H1 (cell line): ENCODE data around the gene PPRC1. TPM values are rescaled to one million over a fixed set of nuclear protein-coding genes. Genes with fewer than 3 reads are reported as not detected.

ENCODE experiments used
- CTCF ChIA-PET: fragments of 300-600 bp; sonication (Branson Sonifier 250); formaldehyde crosslinking; loops from one replicate; lab custom pipeline; 2021; ENCODE audit not compliant: partially characterized antibody; lab: Charles Lee
- POLR2A ChIA-PET: fragments of 300-600 bp; sonication (Branson Sonifier 250); formaldehyde crosslinking; loops from one replicate; lab custom pipeline; 2021; ENCODE audit warnings: inconsistent platforms; ENCODE audit not compliant: partially characterized antibody; lab: Charles Lee
- DNase-seq, 2 experiments: peaks; one replicate each; pipeline versions ENCODE4 v3.0.0 to v3.0.0-alpha.2; 2010 to 2022; ENCODE audit warnings: low spot score in 2 of 2, low read depth in 1 of 2, mixed read lengths in 1 of 2
- FAIRE-seq: peaks from 2 replicates; lab custom pipeline; 2011; peaks lifted over from hg19 to GRCh38; lab: Jason Lieb, UNC
- H2AFZ ChIP-seq: 2 replicates; pipeline ENCODE4 v1.8.1; 2012; ENCODE audit warnings: low read length, inconsistent platforms
- H2AK5ac ChIP-seq: 2 replicates; pipeline ENCODE4 v1.6.1; 2013; ENCODE audit warnings: low read depth, low read length
- H2BK120ac ChIP-seq: replicated peaks from 2 replicates; pipeline ENCODE3; 2013; ENCODE audit warnings: low read depth, low read length, inconsistent platforms
- H2BK12ac ChIP-seq: 2 replicates; pipeline ENCODE4 v1.6.1; 2013; ENCODE audit warnings: low read depth, low read length
- H2BK15ac ChIP-seq: 2 replicates; pipeline ENCODE4 v1.6.1; 2013; ENCODE audit warnings: low read length
- H2BK20ac ChIP-seq: 2 replicates; pipeline ENCODE4 v1.6.1; 2013; ENCODE audit warnings: low read length
- H2BK5ac ChIP-seq: 2 replicates; pipeline ENCODE4 v1.6.1; 2013; ENCODE audit warnings: low read depth, low read length
- H3K14ac ChIP-seq: 2 replicates; pipeline ENCODE4 v1.6.1; 2013; ENCODE audit warnings: inconsistent platforms; ENCODE audit not compliant: insufficient read length
- H3K18ac ChIP-seq: 2 replicates; pipeline ENCODE4 v1.6.1; 2013; ENCODE audit warnings: low read length; ENCODE audit errors: extremely low read depth
- H3K23ac ChIP-seq: 2 replicates; pipeline ENCODE4 v1.6.1; 2013; ENCODE audit warnings: inconsistent platforms; ENCODE audit not compliant: insufficient read length
- H3K23me2 ChIP-seq: 2 replicates; pipeline ENCODE4 v1.6.1; 2013; ENCODE audit warnings: low read depth, low read length
- H3K27ac ChIP-seq: 2 replicates; pipeline ENCODE4 v1.6.1; 2011; ENCODE audit warnings: low read depth, low read length, inconsistent platforms
- H3K27me3 ChIP-seq, 4 experiments: replicated peaks in 1 of 4; 1 replicate in 1 of 4; 2 replicates in 3 of 4; pipeline versions ENCODE4 v1.6.1 to v1.8.1; 2011 to 2013; ENCODE audit warnings: low read length in 3 of 4, mild to moderate bottlenecking in 3 of 4, inconsistent platforms in 2 of 4, mixed read lengths in 2 of 4, moderate library complexity in 1 of 4; ENCODE audit not compliant: control insufficient read depth in 3 of 4, insufficient read depth in 3 of 4; ENCODE audit errors: extremely low read depth in 1 of 4
- H3K36me3 ChIP-seq, 4 experiments: 2 replicates each; pipeline versions ENCODE4 v1.6.1 to v1.8.1; 2011 to 2013; ENCODE audit warnings: mild to moderate bottlenecking in 4 of 4, low read length in 3 of 4, moderate library complexity in 2 of 4, control low read depth in 1 of 4, inconsistent platforms in 1 of 4; ENCODE audit not compliant: insufficient read depth in 4 of 4, control insufficient read depth in 2 of 4
- H3K4ac ChIP-seq: replicated peaks from 2 replicates; pipeline ENCODE3; 2013; ENCODE audit warnings: low read length, low read depth, mixed read lengths, inconsistent platforms; ENCODE audit not compliant: insufficient read length
- H3K4me1 ChIP-seq, 4 experiments: replicated peaks in 1 of 4; 1 replicate in 1 of 4; 2 replicates in 3 of 4; pipeline versions ENCODE4 v1.6.1 to v1.8.1; 2011 to 2013; ENCODE audit warnings: low read length in 3 of 4, inconsistent platforms in 2 of 4, mixed read lengths in 1 of 4; ENCODE audit not compliant: insufficient read depth in 4 of 4, control insufficient read depth in 3 of 4
- H3K4me2 ChIP-seq, 2 experiments: 2 replicates each; pipeline versions ENCODE4 v1.6.1 to v1.8.1; 2011 to 2013; ENCODE audit warnings: low read depth in 2 of 2, low read length in 2 of 2, control low read depth in 1 of 2, inconsistent platforms in 1 of 2, mild to moderate bottlenecking in 1 of 2; ENCODE audit not compliant: insufficient read depth in 1 of 2
- H3K4me3 ChIP-seq, 4 experiments: fragments of 200-600, 300-600 bp in 1 of 4; sonication (generic), shearing (Covaris generic), sonication (Bioruptor Twin) in 1 of 4; 2 replicates each; pipeline versions ENCODE4 v1.5.1 to v1.8.1; 2011 to 2016; ENCODE audit warnings: low read length in 4 of 4, low read depth in 3 of 4, control low read depth in 2 of 4, inconsistent platforms in 2 of 4, mild to moderate bottlenecking in 2 of 4, mixed read lengths in 1 of 4, moderate library complexity in 1 of 4; ENCODE audit not compliant: insufficient read depth in 2 of 4; ENCODE audit errors: extremely low read depth in 1 of 4
- H3K56ac ChIP-seq: replicated peaks from 2 replicates; pipeline ENCODE3; 2013; ENCODE audit warnings: low read depth, mild to moderate bottlenecking, mixed read lengths, low read length, inconsistent platforms; ENCODE audit not compliant: insufficient read length
- H3K79me1 ChIP-seq: 2 replicates; pipeline ENCODE4 v1.6.1; 2013; ENCODE audit warnings: low read depth, low read length, control low read depth
- H3K79me2 ChIP-seq, 2 experiments: 2 replicates each; pipeline versions ENCODE4 v1.6.1 to v1.8.1; 2012 to 2013; ENCODE audit warnings: low read length in 2 of 2, mild to moderate bottlenecking in 2 of 2, inconsistent platforms in 1 of 2; ENCODE audit not compliant: insufficient read depth in 2 of 2, control insufficient read depth in 1 of 2
- H3K9ac ChIP-seq, 4 experiments: replicated peaks in 1 of 4; 1 replicate in 1 of 4; 2 replicates in 3 of 4; pipeline versions ENCODE4 v1.6.1 to v1.8.1; 2011 to 2013; ENCODE audit warnings: low read depth in 3 of 4, low read length in 3 of 4, control low read depth in 2 of 4, mild to moderate bottlenecking in 2 of 4, moderate library complexity in 2 of 4, inconsistent platforms in 1 of 4; ENCODE audit errors: extremely low read depth in 1 of 4
- H3K9me3 ChIP-seq, 2 experiments: 2 replicates each; pipeline versions ENCODE4 v1.6.1 to v1.8.1; 2012 to 2013; ENCODE audit warnings: mild to moderate bottlenecking in 2 of 2, moderate library complexity in 2 of 2, control low read depth in 1 of 2, inconsistent platforms in 1 of 2, low read depth in 1 of 2, low read length in 1 of 2, mixed read lengths in 1 of 2; ENCODE audit not compliant: insufficient read depth in 2 of 2
- H4K20me1 ChIP-seq, 2 experiments: replicated peaks in 1 of 2; 2 replicates each; pipeline versions ENCODE3 to v1.8.1; 2011 to 2013; ENCODE audit warnings: inconsistent platforms in 2 of 2, low read length in 2 of 2, mild to moderate bottlenecking in 1 of 2; ENCODE audit not compliant: insufficient read depth in 2 of 2, control insufficient read depth in 1 of 2
- H4K5ac ChIP-seq: 2 replicates; pipeline ENCODE4 v1.6.1; 2013; ENCODE audit warnings: low read length, low read depth, mixed read lengths, inconsistent platforms; ENCODE audit not compliant: insufficient read length
- H4K8ac ChIP-seq: 2 replicates; pipeline ENCODE4 v1.8.0; 2013; ENCODE audit warnings: mild to moderate bottlenecking, moderate library complexity, low read length, inconsistent platforms; ENCODE audit not compliant: insufficient read depth; ENCODE audit errors: extremely low read depth
- H4K91ac ChIP-seq: replicated peaks from 2 replicates; pipeline ENCODE3; 2013; ENCODE audit warnings: low read length, mixed read lengths, inconsistent platforms; ENCODE audit not compliant: insufficient read length
- HDAC6 ChIP-seq: IDR thresholded peaks from one replicate; pipeline ENCODE4 v1.7.1; 2012; ENCODE audit warnings: low read depth, mild to moderate bottlenecking, inconsistent platforms, low read length, moderate library complexity
- KDM1A ChIP-seq: fragments of 200-600, 300-600 bp; sonication (generic); IDR thresholded peaks from 2 replicates; pipeline ENCODE4 v1.7.1; 2016; ENCODE audit warnings: mild to moderate bottlenecking, low read length, borderline replicate concordance
- POLR2A ChIP-seq, 2 experiments: IDR thresholded peaks; 1 replicate in 1 of 2; 2 replicates in 1 of 2; pipeline ENCODE4 v1.6.1; 2011; ENCODE audit warnings: low read depth in 2 of 2, low read length in 2 of 2, mild to moderate bottlenecking in 2 of 2; ENCODE audit errors: control extremely low read depth in 1 of 2
- POU5F1 ChIP-seq: IDR thresholded peaks from 2 replicates; pipeline ENCODE4 v1.6.1; 2011; ENCODE audit warnings: low read depth, mild to moderate bottlenecking, low read length, moderate library complexity
- SIRT6 ChIP-seq: IDR thresholded peaks from one replicate; pipeline ENCODE4 v1.7.1; 2012; ENCODE audit warnings: low read length, inconsistent platforms
- SUZ12 ChIP-seq: fragments of 200-600 bp; sonication (generic); IDR thresholded peaks from 2 replicates; pipeline ENCODE4 v1.6.1; 2012; ENCODE audit warnings: mild to moderate bottlenecking, inconsistent platforms, low read length, moderate library complexity, mixed read lengths
- TCF12 ChIP-seq: IDR thresholded peaks from 2 replicates; pipeline ENCODE4 v1.6.1; 2011; ENCODE audit warnings: low read depth, mild to moderate bottlenecking, low read length
- YY1 ChIP-seq: IDR thresholded peaks from 2 replicates; pipeline ENCODE4 v1.6.1; 2011; ENCODE audit warnings: low read depth, mild to moderate bottlenecking, low read length
- WGBS, 2 experiments: shearing (Covaris generic) in 1 of 2; methylation state at CpG; one replicate each; pipeline versions ENCODE4 v1.1.6 to v1.1.7; 2013 to 2015; ENCODE audit warnings: low lambda C conversion rate in 2 of 2, mixed read lengths in 2 of 2, inconsistent platforms in 1 of 2, low coverage in 1 of 2, missing lambda C conversion rate in 1 of 2; ENCODE audit not compliant: insufficient replicate concordance in 2 of 2, insufficient coverage in 1 of 2, insufficient read length in 1 of 2; ENCODE audit errors: extremely low coverage in 1 of 2, missing lambda C conversion rate in 1 of 2; 5-methylcytosine and 5-hydroxymethylcytosine counted together
- polyA plus RNA-seq, 7 experiments: library from polyadenylated mRNA; depleted of rRNA in 3 of 7; stranded (reverse) in 5 of 7; unstranded in 2 of 7; fragments of >200 nt in 5 of 7; fragments of 200-250 nt in 2 of 7; gene quantifications; 1 replicate in 5 of 7; 2 replicates in 1 of 7; 4 replicates in 1 of 7; pipeline versions ENCODE4 v1.2.1 to v1.2.3, GENCODE V29; 2011 to 2013; ENCODE audit warnings: missing spikeins in 2 of 7, mixed read lengths in 2 of 7
- total RNA-seq: library from RNA; stranded (reverse); fragmentation: NEBNext Ultra II Directional; extraction: Animal tissue kit (Norgen Biotek cat#: 25700); gene quantifications from 2 replicates; pipeline ENCODE4 v1.2.1, GENCODE V29; 2021
- TF ChIP-seq, protein P1 (sequence below): IDR thresholded peaks from 2 replicates; pipeline ENCODE4 v1.6.1; 2012; ENCODE audit warnings: low read length, inconsistent platforms

PPRC1 gene
- total and polyA plus RNA-seq, 2 of the 8 experiments (the other 6 are each of a cell fraction or from before 2014, with no cell fraction given), result 46.5 to 88.4 TPM

DNA sequence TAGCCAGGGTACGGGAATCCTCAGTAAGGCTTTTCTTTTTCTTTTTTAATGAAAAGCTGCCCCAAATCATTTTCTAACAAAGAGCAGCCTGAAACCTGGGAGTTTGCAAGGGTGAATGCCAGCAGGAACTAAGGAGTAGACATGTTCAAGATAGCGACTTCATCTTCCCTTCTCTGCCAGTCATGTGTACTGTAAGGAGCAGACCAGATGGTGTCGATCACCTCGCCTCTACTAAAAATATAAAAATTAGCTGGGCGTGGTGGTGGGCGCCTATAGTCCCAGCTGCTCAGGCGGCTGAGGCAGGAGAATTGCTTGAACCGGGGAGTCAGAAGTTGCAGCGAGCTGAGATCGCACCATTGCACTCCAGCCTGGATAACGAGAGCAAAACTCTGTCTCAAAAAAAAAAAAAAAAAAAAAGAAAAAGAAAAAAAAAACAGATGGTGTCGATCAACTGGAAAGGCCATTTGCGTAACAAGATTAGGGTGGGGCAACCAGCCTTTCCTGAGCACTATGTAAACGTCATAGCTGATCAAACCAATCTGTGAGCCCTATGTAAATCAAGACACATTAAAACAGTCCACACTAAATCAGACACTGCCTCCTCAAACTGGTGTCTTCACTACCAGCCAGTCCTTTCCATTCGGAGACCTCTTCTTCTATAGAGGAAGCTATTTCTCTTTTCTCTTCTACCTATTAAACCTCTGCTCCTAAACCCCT, 53.1 kb downstream of the PPRC1 start:
- no peaks in the 10 kb centered on the region for H3K4me1 ChIP-seq
- no peaks in the 10 kb centered on the region for H3K79me1 ChIP-seq
- CTCF ChIA-PET, result interaction anchor here (0.9 to 1.4 kb wide), 3 partner anchors 16 to 121 kb away, joined by 3 to 4 read pairs (median 3); no protein-coding TSS in a partner anchor
- H2AFZ ChIP-seq, result no peak overlapping the region
- no peaks in the 10 kb centered on the region for H4K20me1 ChIP-seq
- H3K4ac ChIP-seq, result no peak overlapping the region
- no peak overlapping the region for H4K8ac ChIP-seq
- H3K79me2 ChIP-seq, result no peaks in the 10 kb centered on the region
- H3K27me3 ChIP-seq, result no peaks in the 10 kb centered on the region
- H3K36me3 ChIP-seq, result no peaks in the 10 kb centered on the region
- no peak overlapping the region for H2BK20ac ChIP-seq
- no peak overlapping the region for H3K9ac ChIP-seq
- H3K18ac ChIP-seq, result no peak overlapping the region
- DNase-seq, result no peak
- no peak overlapping the region for H2BK12ac ChIP-seq
- peaks cover 13 to 23% of the 10 kb centered on the region in 2 experiments; a peak in 3 of 4 replicates for H3K9me3 ChIP-seq
- TF ChIP-seq YY1 (no peak), TCF12 (no peak), KDM1A (no peak), SUZ12 (no peak), POU5F1 (no peak), HDAC6 (no peak), POLR2A (IDR thresholded peaks at IDR 0.05; ENCODE audit: control extremely low read depth in 1 of 2, low read depth in 2 of 2, low read length in 2 of 2) (no peak), SIRT6 (no peak)
- TF ChIP-seq, protein P1, sequence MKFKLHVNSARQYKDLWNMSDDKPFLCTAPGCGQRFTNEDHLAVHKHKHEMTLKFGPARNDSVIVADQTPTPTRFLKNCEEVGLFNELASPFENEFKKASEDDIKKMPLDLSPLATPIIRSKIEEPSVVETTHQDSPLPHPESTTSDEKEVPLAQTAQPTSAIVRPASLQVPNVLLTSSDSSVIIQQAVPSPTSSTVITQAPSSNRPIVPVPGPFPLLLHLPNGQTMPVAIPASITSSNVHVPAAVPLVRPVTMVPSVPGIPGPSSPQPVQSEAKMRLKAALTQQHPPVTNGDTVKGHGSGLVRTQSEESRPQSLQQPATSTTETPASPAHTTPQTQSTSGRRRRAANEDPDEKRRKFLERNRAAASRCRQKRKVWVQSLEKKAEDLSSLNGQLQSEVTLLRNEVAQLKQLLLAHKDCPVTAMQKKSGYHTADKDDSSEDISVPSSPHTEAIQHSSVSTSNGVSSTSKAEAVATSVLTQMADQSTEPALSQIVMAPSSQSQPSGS, result no peak
- no peak overlapping the region for H2BK120ac ChIP-seq
- no peak overlapping the region for H4K5ac ChIP-seq
- no peak overlapping the region for H2AK5ac ChIP-seq
- H3K23me2 ChIP-seq, result no peaks in the 10 kb centered on the region
- POLR2A ChIA-PET, result no interaction called here
- no peak overlapping the region for H2BK5ac ChIP-seq
- no peak overlapping the region for H3K4me3 ChIP-seq
- no peak overlapping the region for H3K56ac ChIP-seq
- no peak overlapping the region for H3K14ac ChIP-seq
- H3K4me2 ChIP-seq, result no peak overlapping the region
- H4K91ac ChIP-seq, result no peak overlapping the region
- no peak for FAIRE-seq
- no peak overlapping the region for H3K27ac ChIP-seq
- 91% methylated on average over 12 of the region's 15 CpGs; no CpG with 5 or more reads in 1 of the 2 experiments for WGBS, 2 experiments
- H3K23ac ChIP-seq, result no peak overlapping the region
- no peak overlapping the region for H2BK15ac ChIP-seq
